GM10266 (cell line): ENCODE measurements around the gene STK39.

ENCODE experiments used
- DNase-seq: peaks from one replicate; pipeline ENCODE4 v3.0.0; 2012; ENCODE audit errors: extremely low spot score
- TF ChIP-seq, protein P1 (sequence below): IDR thresholded peaks from 2 replicates; pipeline ENCODE4 v1.5.1; 2012; ENCODE audit warnings: mild to moderate bottlenecking, low read depth; ENCODE audit not compliant: control insufficient read depth, insufficient read depth; ENCODE audit errors: missing control alignments

Gene STK39

DNA sequence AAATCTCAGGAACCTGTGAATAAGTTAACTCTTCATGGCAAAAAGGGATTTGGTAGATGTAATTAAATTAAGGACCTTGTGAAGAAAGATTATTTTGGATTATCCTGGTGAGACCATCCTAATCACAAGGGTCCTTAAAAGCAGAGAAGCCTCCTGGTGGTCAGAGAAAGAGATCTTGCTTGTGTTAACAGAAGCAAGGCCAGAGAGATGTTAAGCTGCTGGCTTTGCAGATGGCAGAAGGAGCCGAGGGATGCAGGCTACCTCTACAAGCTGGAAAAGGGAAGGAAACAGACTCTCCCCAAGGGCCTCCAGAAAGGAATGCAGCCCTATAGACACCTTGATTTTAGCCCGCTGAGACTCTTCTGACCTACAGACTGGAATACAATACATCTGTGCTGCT is 197.0 kb downstream of the STK39 start:
- TF ChIP-seq, protein P1, sequence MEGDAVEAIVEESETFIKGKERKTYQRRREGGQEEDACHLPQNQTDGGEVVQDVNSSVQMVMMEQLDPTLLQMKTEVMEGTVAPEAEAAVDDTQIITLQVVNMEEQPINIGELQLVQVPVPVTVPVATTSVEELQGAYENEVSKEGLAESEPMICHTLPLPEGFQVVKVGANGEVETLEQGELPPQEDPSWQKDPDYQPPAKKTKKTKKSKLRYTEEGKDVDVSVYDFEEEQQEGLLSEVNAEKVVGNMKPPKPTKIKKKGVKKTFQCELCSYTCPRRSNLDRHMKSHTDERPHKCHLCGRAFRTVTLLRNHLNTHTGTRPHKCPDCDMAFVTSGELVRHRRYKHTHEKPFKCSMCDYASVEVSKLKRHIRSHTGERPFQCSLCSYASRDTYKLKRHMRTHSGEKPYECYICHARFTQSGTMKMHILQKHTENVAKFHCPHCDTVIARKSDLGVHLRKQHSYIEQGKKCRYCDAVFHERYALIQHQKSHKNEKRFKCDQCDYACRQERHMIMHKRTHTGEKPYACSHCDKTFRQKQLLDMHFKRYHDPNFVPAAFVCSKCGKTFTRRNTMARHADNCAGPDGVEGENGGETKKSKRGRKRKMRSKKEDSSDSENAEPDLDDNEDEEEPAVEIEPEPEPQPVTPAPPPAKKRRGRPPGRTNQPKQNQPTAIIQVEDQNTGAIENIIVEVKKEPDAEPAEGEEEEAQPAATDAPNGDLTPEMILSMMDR = no peak
- DNase-seq = no peak

DNA sequence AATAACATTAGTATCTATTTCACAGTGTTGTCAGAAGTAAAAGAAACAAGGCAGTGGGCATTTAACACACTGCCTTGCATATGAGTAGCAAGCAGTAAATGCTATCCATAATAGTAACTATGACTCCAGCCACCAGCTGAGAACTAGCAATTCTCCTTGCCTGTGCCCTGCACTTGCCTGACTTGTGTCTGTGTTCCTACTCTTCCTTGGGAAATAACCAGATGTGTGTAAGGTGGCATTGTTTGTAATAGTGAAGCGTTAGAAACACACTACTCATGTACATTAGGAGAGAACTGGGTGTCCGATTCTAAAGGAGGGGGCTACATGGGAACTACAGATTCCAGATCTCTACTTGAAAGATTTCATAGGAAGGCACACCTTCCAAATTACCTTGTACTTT is 197.8 kb downstream of the STK39 start:
- TF ChIP-seq, protein P1 = no peak
- no peak for DNase-seq

DNA sequence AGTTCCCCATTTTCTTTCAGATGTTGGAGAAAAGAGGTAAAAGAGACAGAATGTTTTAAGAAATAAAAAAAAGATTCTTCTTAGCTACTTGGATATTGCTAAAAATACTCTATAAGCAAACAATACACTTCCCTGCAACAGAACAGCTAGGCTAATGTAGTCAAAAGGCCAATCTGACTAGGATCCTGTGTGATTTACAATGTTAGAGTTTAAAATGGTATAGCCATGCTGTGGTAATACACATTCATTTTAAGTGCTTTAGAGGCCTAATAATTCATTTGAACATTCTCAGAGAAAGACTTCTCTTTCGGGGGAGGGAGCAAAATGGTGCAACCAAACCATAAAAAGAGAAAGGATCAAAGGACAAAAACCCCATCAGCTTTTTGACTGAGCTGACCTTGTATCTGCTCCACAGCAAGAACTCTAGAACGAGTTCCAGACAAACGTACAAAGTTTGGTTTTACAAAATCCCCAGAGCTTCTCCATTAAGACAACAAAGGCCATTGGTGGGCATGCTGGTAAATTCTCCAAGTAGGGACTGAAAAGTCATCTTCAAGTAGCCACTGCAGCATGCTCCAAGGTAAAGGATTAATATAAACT is 200.2 kb downstream of the STK39 start:
- TF ChIP-seq, protein P1 = no peak
- no peak for DNase-seq

DNA sequence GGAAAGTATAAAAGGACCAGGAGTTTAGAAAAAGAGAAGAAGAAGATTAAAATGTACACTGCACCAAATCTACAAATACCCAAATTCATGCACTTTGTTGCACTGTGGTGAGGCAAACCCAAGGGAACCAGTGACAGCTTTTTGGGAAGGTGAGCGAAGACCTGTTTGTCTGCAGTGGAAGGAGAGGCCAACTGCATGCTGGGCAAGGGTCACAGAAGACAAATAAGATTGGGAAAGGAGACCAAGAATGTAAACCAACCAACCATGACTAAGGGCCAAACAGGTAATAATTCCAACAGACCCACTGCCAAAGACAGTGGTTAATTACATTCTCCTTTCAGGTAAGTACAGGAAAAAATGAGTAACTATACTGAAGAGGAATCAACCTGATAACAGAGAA is 202.8 kb downstream of the STK39 start:
- no peak for DNase-seq
- TF ChIP-seq, protein P1 = no peak

DNA sequence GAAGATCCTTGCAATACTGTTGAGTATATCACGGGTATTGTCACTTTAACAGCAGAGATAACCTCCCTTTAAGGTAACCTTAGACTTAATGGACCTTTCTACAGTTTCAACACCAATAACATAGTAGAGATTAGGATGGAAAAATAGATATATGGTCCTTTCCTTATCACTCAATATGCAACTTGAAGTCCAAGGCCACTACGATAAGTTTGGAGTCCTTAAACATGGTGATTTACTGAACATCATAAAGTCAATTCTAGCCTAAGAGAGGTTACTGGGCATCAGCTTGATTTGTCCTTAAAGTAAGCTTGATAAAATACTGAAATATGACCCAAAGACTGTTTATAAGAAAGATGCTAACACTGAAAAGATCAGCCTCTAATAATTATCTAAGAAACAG is 203.2 kb downstream of the STK39 start:
- DNase-seq = no peak
- TF ChIP-seq, protein P1 = no peak

DNA sequence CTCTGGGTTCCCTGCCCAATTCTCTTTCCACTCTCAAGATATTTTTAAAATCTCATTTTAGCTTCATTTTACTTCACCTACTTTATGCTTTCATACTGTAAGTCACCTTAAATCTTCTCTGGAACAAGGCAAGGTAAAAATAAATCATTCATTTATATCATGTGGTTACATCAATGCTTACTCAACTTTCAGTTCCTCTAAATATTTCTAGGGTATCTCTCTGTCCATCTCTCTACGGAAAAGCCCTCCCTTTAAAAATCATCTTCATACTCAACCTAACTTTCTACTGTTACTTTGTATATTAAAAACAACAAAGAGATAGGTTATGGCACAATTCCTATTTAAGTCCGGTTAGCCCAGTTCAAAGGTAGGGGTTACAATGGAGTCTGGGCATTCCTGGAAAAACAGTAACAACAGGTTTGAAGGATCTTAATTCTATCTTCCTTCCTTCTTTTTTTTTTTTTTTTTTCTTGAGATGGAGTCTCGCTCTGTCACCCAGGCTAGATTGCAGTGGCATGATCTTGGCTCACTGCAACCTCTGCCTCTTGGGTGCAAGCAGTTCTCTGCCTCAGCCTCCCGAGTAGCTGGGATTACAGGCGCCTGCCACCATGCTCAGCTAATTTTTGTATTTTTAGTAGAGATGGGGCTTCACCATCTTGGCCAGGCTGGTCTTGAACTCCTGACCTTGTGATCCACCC is 205.1 kb downstream of the STK39 start:
- peak; percentile 33 for DNase-seq

DNA sequence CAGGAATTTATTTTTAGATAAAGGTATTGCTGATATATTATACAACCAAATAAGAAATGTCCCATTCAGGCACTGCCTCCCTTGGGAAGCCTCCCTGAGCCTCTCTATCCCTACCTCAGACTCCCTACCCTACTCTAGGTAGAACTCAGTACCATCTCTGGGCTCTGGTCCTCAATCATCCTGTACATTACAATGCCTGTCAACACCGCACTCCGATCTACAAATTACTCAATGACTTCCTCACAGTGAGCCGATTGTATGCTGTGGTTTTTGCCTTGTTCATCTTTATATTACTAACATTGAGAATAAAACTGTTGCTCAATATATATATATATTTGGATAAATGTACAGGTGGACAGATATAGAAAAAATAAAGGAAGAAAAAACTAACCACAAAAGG is 207.5 kb downstream of the STK39 start:
- no peak for DNase-seq
- TF ChIP-seq, protein P1 = no peak
